Right lobe of liver (tissue), 4 donors: ENCODE measurements around the gene FBXO2.
A peak's percentile ranks its signal among the peaks of the same experiment; 100 is the strongest.

Experiments
- POLR2A ChIP-seq: fragments of 450-650 bp; IDR thresholded peaks from one replicate; pipeline ENCODE4 v1.6.1; 2017; ENCODE audit warnings: antibody characterized with exemption, mild to moderate bottlenecking
- TF ChIP-seq, protein P1 (sequence below), 4 donors: fragments of 200-600 bp in 3 of 4; fragments of 450-650 bp in 1 of 4; IDR thresholded peaks; one replicate each; pipeline versions ENCODE4 v1.5.1 to v1.8.0; 2016 to 2022; ENCODE audit warnings: antibody characterized with exemption in 4 of 4, mild to moderate bottlenecking in 2 of 4
- donor health status: DM: no; HTN: no; CAD: no.
- donor health status: DM: no; HTN: no; CAD: no.
- donor health status: DM: no; HTN: yes; CAD: no.

DNA sequence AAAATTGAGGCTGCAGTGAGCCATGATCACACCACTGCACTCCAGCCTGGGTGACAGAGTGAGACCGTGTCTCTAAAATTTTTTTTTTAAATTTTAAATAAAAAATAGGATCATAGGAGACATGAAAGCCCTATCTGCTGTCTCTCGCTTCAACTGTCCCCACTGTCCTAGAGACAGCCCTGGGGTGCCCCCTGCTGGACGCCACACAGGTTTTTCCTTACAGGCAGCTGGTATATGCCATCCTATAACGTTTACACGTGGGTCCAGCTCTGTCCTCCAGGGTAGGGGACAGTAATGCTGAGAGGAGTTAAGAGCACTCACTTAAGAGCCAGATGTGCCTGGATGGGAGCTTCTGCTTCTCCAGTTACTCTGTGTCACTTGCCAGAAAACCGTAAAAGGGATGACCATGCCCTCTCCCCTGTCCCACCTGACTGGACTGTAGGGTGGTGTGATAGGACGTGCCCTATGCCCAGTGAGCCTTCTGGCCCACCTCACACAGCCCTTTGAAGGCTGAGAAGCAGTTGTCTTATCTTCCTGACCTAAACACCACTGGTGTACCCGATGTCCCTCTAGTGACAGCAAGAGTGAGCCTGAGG lies 8.5 kb downstream of the FBXO2 start:
- TF ChIP-seq, protein P1, sequence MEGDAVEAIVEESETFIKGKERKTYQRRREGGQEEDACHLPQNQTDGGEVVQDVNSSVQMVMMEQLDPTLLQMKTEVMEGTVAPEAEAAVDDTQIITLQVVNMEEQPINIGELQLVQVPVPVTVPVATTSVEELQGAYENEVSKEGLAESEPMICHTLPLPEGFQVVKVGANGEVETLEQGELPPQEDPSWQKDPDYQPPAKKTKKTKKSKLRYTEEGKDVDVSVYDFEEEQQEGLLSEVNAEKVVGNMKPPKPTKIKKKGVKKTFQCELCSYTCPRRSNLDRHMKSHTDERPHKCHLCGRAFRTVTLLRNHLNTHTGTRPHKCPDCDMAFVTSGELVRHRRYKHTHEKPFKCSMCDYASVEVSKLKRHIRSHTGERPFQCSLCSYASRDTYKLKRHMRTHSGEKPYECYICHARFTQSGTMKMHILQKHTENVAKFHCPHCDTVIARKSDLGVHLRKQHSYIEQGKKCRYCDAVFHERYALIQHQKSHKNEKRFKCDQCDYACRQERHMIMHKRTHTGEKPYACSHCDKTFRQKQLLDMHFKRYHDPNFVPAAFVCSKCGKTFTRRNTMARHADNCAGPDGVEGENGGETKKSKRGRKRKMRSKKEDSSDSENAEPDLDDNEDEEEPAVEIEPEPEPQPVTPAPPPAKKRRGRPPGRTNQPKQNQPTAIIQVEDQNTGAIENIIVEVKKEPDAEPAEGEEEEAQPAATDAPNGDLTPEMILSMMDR (IDR thresholded peaks at IDR 0.05): peak; percentile 53 to 83 (median 80)
- no peak for TF ChIP-seq POLR2A
